PFSK-1 (cell line): ENCODE measurements around the gene EPS8L1.

Experiments
- POLR2AphosphoS5 ChIP-seq: IDR thresholded peaks from 2 replicates; pipeline ENCODE4 v1.6.1; 2012; ENCODE audit warnings: low read depth, mild to moderate bottlenecking, control low read depth, low read length, moderate library complexity
- SIN3A ChIP-seq: IDR thresholded peaks from 2 replicates; pipeline ENCODE4 v1.6.1; 2012; ENCODE audit warnings: mild to moderate bottlenecking, low read length, moderate library complexity, borderline replicate concordance; ENCODE audit not compliant: insufficient read depth
- TAF1 ChIP-seq: IDR thresholded peaks from 2 replicates; pipeline ENCODE4 v1.6.1; 2012; ENCODE audit warnings: low read length, control low read depth, borderline replicate concordance; ENCODE audit not compliant: insufficient read depth
- TF ChIP-seq, protein P1 (sequence below), 2 experiments: IDR thresholded peaks; 2 replicates each; pipeline versions ENCODE4 v1.6.1 to v1.8.0; 2011 to 2012; ENCODE audit warnings: low read depth in 2 of 2, low read length in 2 of 2, control low read depth in 1 of 2, inconsistent platforms in 1 of 2, mild to moderate bottlenecking in 1 of 2, moderate library complexity in 1 of 2; ENCODE audit not compliant: insufficient read depth in 1 of 2

DNA sequence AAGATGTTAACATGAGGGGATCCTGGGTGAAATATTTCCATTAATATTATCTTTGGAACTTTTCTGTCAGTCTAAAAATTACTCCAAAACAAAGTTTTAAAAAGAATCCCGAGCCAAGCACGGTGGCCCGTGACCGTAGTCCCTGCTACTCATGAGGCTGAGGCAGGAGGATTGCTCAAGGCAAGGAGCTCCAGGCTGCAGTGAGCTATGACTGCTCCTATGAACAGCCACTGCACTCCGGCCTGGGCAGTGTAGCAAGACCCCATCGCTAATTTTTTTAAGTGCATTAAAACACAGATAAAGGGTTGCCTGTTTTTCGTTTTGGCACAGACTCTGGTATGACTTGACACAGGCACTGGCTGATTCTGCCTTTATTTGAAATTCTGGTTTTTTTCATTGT lies 44.5 kb upstream of the EPS8L1 start:
- TF ChIP-seq, protein P1, sequence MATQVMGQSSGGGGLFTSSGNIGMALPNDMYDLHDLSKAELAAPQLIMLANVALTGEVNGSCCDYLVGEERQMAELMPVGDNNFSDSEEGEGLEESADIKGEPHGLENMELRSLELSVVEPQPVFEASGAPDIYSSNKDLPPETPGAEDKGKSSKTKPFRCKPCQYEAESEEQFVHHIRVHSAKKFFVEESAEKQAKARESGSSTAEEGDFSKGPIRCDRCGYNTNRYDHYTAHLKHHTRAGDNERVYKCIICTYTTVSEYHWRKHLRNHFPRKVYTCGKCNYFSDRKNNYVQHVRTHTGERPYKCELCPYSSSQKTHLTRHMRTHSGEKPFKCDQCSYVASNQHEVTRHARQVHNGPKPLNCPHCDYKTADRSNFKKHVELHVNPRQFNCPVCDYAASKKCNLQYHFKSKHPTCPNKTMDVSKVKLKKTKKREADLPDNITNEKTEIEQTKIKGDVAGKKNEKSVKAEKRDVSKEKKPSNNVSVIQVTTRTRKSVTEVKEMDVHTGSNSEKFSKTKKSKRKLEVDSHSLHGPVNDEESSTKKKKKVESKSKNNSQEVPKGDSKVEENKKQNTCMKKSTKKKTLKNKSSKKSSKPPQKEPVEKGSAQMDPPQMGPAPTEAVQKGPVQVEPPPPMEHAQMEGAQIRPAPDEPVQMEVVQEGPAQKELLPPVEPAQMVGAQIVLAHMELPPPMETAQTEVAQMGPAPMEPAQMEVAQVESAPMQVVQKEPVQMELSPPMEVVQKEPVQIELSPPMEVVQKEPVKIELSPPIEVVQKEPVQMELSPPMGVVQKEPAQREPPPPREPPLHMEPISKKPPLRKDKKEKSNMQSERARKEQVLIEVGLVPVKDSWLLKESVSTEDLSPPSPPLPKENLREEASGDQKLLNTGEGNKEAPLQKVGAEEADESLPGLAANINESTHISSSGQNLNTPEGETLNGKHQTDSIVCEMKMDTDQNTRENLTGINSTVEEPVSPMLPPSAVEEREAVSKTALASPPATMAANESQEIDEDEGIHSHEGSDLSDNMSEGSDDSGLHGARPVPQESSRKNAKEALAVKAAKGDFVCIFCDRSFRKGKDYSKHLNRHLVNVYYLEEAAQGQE (IDR thresholded peaks at IDR 0.05; ENCODE audit: insufficient read depth in 1 of 2, low read depth in 2 of 2, low read length in 2 of 2), result no peak
- TF ChIP-seq POLR2AphosphoS5 (no peak), TAF1 (no peak), SIN3A (no peak)
